Measurements from ENCODE around the gene BRWD1.

BRWD1 gene

GRCh38 chr21:39313571-39314142 is at the start of gene BRWD1:
Gene BRWD1 (minus strand): TSS chr21:39313632. CDS start chr21:39313491, 141 bp downstream.
- DNase-seq (ENCODE audit: low spot score), result peak; percentile 82

GRCh38 chr21:39362733-39363132 is 49.3 kb upstream of the BRWD1 start:
- DNase-seq (ENCODE audit: low spot score), result no peak

GRCh38 chr21:39359382-39359781 is 46.0 kb upstream of the BRWD1 start:
- DNase-seq (ENCODE audit: low spot score), result no peak

GRCh38 chr21:39353295-39353694 is 39.9 kb upstream of the BRWD1 start:
- DNase-seq (ENCODE audit: low spot score), result no peak

GRCh38 chr21:39350094-39351005 is 36.9 kb upstream of the BRWD1 start:
- DNase-seq (ENCODE audit: low spot score), result no peak

- DNase-seq (ENCODE audit: low spot score), result peak; percentile 95
Measured at GRCh38 chr21:39349211-39350093, 36.0 kb upstream of the BRWD1 start.

- peak; percentile 87 for DNase-seq (ENCODE audit: low spot score)
Measured at GRCh38 chr21:39348355-39349210, 35.2 kb upstream of the BRWD1 start, which contains the start of gene HMGN1. Gene HMGN1 (minus strand): TSS chr21:39349088. CDS start chr21:39348917, 171 bp downstream.

GRCh38 chr21:39348040-39348354 is 34.6 kb upstream of the BRWD1 start:
- DNase-seq (ENCODE audit: low spot score), result no peak

- peak; percentile 14 for DNase-seq (ENCODE audit: low spot score)
Measured at GRCh38 chr21:39347537-39347936, 34.1 kb upstream of the BRWD1 start.

- DNase-seq (ENCODE audit: low spot score), result peak; percentile 10
Measured at GRCh38 chr21:39346671-39347331, 33.4 kb upstream of the BRWD1 start.

- DNase-seq (ENCODE audit: low spot score), result no peak
Measured at GRCh38 chr21:39346206-39346605, 32.8 kb upstream of the BRWD1 start.

- no peak for DNase-seq (ENCODE audit: low spot score)
Measured at GRCh38 chr21:39345440-39345839, 32.0 kb upstream of the BRWD1 start.

- no peak for DNase-seq (ENCODE audit: low spot score)
Measured at GRCh38 chr21:39344848-39345247, 31.4 kb upstream of the BRWD1 start.

- DNase-seq (ENCODE audit: low spot score), result no peak
Measured at GRCh38 chr21:39341249-39341923, 28.0 kb upstream of the BRWD1 start.

GRCh38 chr21:39340687-39341086 is 27.3 kb upstream of the BRWD1 start:
- DNase-seq (ENCODE audit: low spot score), result no peak

- no peak for DNase-seq (ENCODE audit: low spot score)
Measured at GRCh38 chr21:39339231-39339630, 25.8 kb upstream of the BRWD1 start.

GRCh38 chr21:39336457-39337008 is 23.1 kb upstream of the BRWD1 start:
- no peak for DNase-seq (ENCODE audit: low spot score)

GRCh38 chr21:39334611-39335010 is 21.2 kb upstream of the BRWD1 start:
- no peak for DNase-seq (ENCODE audit: low spot score)

- DNase-seq (ENCODE audit: low spot score), result no peak
Measured at GRCh38 chr21:39332175-39332574, 18.7 kb upstream of the BRWD1 start.

GRCh38 chr21:39330001-39330400 is 16.6 kb upstream of the BRWD1 start:
- DNase-seq (ENCODE audit: low spot score), result no peak
